ENCODE measurements around the gene CEBPZ.
A peak's percentile ranks its signal among the peaks of the same experiment; 100 is the strongest.

CEBPZ gene

GRCh38 chr2:37180006-37180639 is 51.3 kb downstream of the CEBPZ start:
- TF ChIP-seq CTCF (conservative IDR thresholded peaks at IDR 0.05; ENCODE audit: low read depth, low read length): no peak
- DNase-seq (ENCODE audit: low read depth): no peak
- H3K4me3 ChIP-seq (ENCODE audit: low read length): no peak overlapping the region

- no peak for DNase-seq (ENCODE audit: low read depth)
- no peak overlapping the region for H3K4me3 ChIP-seq (ENCODE audit: low read length)
- TF ChIP-seq CTCF (conservative IDR thresholded peaks at IDR 0.05; ENCODE audit: low read depth, low read length): no peak
Observed at GRCh38 chr2:37173741-37174140, 57.7 kb downstream of the CEBPZ start.

GRCh38 chr2:37171624-37171950 is 59.8 kb downstream of the CEBPZ start:
- no peak for DNase-seq (ENCODE audit: low read depth)
- H3K4me3 ChIP-seq (ENCODE audit: low read length): no peak overlapping the region
- no peak for TF ChIP-seq CTCF (conservative IDR thresholded peaks at IDR 0.05; ENCODE audit: low read depth, low read length)

GRCh38 chr2:37168217-37168981 is 63.0 kb downstream of the CEBPZ start:
- no peak for DNase-seq (ENCODE audit: low read depth)
- peak; percentile 82 for TF ChIP-seq CTCF (conservative IDR thresholded peaks at IDR 0.05; ENCODE audit: low read depth, low read length)
- no peak overlapping the region for H3K4me3 ChIP-seq (ENCODE audit: low read length)

GRCh38 chr2:37167636-37168180 is 63.7 kb downstream of the CEBPZ start:
- no peak for TF ChIP-seq CTCF (conservative IDR thresholded peaks at IDR 0.05; ENCODE audit: low read depth, low read length)
- no peak for DNase-seq (ENCODE audit: low read depth)
- H3K4me3 ChIP-seq (ENCODE audit: low read length): no peak overlapping the region

- DNase-seq (ENCODE audit: low read depth): no peak
- H3K4me3 ChIP-seq (ENCODE audit: low read length): no peak overlapping the region
- TF ChIP-seq CTCF (conservative IDR thresholded peaks at IDR 0.05; ENCODE audit: low read depth, low read length): no peak
Observed at GRCh38 chr2:37164757-37165156, 66.6 kb downstream of the CEBPZ start.
